Ammon's horn (tissue), 1 donor: Measurements from ENCODE around the gene OR51A7.
"Not testable (repeated sequence)": the region's sequence is repeated elsewhere in the genome, so short reads cannot be mapped to it uniquely, and the experiment has no call there.

Source experiments
- DNase-seq: peaks from one replicate; pipeline ENCODE4 v3.0.0-alpha.2; 2016; ENCODE audit warnings: low spot score

OR51A7 gene

DNA sequence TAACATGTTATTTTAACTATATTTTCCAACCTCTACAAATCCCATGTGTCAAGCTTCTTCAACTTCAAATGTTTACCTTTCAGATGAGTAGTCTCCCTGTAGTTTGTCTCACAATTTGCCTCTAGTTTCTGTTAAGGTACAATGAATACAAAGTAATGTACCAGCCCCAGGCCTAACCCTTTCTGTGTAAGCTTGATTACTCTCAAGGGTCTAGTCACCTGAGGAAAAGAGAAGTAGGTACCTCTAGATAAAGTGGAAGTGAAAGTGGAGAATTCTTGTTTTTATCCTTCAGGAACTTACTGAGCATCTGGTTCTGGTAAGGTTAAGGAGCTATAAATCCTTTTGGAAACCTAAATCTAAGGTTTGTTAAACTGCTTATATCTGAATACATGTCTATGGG, at the start of gene OR51A7:
OR51A7 (plus strand) TSS at position 300 of the 400 bp plus-strand sequence. CDS start 3,587 bp downstream, outside the sequence.
- no peak for DNase-seq

GRCh38 chr11:4854286-4854685, 49.3 kb upstream of the OR51A7 start:
- not testable (repeated sequence) for DNase-seq

- DNase-seq, result no peak
Measured at GRCh38 chr11:4862447-4863236, 40.9 kb upstream of the OR51A7 start.

DNA sequence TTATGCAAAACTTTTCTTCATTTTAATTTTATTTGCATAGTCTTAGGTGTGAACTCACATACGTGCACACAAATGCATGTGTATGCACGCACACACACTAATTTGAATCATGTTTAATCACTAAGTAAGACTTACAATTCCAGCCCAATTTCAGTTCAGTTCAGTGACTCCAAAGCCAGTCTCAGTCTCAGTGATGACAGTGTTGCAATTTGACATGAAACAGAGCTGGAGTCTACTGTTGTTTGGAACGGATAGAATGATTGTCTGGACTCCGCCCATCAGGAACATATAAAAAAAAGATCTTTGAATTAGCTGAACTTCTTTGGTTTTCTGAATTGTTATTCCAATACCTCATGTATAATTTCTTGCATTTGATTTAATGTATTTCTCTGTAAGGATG, 39.7 kb upstream of the OR51A7 start:
- no peak for DNase-seq

GRCh38 chr11:4865855-4866254, 37.7 kb upstream of the OR51A7 start:
- DNase-seq, result no peak

- DNase-seq, result no peak
Measured at GRCh38 chr11:4881188-4881587, 22.4 kb upstream of the OR51A7 start.

DNA sequence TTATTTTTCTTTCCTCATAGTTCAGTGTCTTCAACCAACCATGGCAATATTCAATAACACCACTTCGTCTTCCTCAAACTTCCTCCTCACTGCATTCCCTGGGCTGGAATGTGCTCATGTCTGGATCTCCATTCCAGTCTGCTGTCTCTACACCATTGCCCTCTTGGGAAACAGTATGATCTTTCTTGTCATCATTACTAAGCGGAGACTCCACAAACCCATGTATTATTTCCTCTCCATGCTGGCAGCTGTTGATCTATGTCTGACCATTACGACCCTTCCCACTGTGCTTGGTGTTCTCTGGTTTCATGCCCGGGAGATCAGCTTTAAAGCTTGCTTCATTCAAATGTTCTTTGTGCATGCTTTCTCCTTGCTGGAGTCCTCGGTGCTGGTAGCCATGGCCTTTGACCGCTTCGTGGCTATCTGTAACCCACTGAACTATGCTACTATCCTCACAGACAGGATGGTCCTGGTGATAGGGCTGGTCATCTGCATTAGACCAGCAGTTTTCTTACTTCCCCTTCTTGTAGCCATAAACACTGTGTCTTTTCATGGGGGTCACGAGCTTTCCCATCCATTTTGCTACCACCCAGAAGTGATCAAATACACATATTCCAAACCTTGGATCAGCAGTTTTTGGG, 21.6 kb upstream of the OR51A7 start, which contains the start of gene OR51T1:
OR51T1 (plus strand) TSS at position 41 of the 641 bp plus-strand sequence; CDS start at position 41, 0 bp downstream.
- DNase-seq, result no peak

DNA sequence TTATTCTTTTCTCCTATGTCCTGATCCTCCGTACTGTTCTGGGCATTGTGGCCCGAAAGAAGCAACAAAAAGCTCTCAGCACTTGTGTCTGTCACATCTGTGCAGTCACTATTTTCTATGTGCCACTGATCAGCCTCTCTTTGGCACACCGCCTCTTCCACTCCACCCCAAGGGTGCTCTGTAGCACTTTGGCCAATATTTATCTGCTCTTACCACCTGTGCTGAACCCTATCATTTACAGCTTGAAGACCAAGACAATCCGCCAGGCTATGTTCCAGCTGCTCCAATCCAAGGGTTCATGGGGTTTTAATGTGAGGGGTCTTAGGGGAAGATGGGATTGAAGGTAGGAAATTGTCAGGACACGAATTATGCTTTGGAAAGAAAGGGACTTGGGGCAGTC, 21.0 kb upstream of the OR51A7 start:
- DNase-seq, result no peak

DNA sequence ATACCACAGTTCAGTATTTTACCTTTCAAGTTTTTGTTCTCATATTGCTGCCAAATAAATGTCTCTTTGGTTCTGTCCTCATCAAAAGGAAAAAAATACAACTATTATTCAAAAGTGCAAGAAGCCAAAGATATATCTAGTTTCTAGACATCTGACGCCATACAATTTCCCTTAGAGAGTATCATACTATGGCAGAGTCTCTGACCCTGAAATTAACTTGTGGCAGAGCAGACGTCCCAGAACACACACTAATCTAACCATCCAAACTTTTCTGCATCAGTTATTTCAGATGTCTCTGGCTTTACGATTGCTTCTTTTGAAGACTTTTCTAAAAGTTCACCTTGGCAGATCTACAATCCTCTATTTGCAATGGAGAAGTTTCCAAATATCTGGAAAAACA, 19.2 kb upstream of the OR51A7 start:
- no peak for DNase-seq

GRCh38 chr11:4886186-4886585, 17.4 kb upstream of the OR51A7 start:
- no peak for DNase-seq

- DNase-seq, result no peak
Measured at GRCh38 chr11:4887591-4887990, 16.0 kb upstream of the OR51A7 start.

- no peak for DNase-seq
Measured at GRCh38 chr11:4890279-4890678, 13.3 kb upstream of the OR51A7 start.

GRCh38 chr11:4891996-4892640, 11.5 kb upstream of the OR51A7 start:
- no peak for DNase-seq

- DNase-seq, result no peak
Measured at GRCh38 chr11:4916581-4916980, 13.0 kb downstream of the OR51A7 start.

GRCh38 chr11:4919250-4919649, 15.7 kb downstream of the OR51A7 start, which contains the start of gene OR51G2:
OR51G2 (minus strand) TSS chr11:4919350; CDS start chr11:4915663, 3,687 bp downstream.
- DNase-seq, result no peak

GRCh38 chr11:4921796-4922195, 18.2 kb downstream of the OR51A7 start:
- no peak for DNase-seq

DNA sequence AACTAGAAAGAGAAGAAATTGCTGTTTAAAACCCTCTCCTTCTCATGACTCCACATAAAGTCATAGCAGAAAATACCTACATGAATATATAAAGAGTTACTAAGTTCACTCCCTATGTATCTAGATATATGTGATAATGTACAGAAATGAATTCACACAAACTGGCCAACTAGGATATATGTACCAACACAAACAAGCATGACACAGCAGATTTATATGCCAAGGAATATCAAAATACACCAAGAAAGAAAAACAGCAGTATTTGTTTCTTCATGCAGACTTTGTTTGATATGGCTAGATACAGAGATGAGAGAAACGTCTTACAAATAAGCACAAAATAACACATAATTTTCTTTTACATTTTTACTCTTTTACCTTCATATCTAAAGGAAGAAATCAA, 18.7 kb downstream of the OR51A7 start:
- no peak for DNase-seq

DNA sequence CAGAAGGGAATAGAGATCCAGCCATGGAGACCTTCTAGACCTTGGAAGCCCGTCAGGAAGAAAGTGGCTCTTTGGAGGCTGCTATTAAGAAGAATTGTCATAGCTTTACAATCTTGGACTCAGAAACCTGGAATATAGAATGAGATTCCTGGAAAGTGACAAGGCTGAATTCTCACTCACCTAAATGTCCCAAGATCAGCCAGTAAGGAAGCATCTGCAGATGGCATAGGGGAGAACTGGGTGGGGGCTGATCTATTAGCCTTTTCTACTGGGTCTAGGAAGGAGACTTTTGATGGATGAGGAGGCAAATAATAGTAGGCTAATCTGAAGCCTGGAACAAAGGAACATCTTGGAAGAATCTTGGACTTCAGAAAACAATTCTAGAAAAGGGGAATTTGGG, 20.7 kb downstream of the OR51A7 start, which contains the start of gene OR51G1:
OR51G1 (minus strand) TSS at position 101 of the 400 bp plus-strand sequence; CDS start at position 101, 0 bp downstream.
- DNase-seq, result no peak

- no peak for DNase-seq
Measured at GRCh38 chr11:4926608-4927007, 23.0 kb downstream of the OR51A7 start.

- no peak for DNase-seq
Measured at GRCh38 chr11:4932751-4933150, 29.2 kb downstream of the OR51A7 start.

DNA sequence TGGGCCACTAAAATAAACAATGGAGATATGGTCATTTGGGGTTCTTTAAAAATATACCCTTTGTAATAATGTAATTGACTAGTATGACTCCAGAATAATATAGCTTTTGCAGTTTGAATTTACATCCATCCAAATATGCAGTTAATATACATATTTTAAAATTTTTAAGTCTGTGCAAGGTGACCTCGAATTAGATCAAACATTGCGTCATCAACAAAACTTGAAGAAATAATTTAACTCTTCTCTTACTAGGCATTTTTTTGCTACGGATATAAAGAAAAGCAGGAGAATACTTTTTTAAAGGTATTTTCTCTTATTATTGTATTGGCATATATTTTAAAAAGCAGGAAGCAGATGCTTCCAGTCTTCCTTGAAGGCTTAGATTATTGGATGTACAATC, 33.2 kb downstream of the OR51A7 start:
- DNase-seq, result no peak

DNA sequence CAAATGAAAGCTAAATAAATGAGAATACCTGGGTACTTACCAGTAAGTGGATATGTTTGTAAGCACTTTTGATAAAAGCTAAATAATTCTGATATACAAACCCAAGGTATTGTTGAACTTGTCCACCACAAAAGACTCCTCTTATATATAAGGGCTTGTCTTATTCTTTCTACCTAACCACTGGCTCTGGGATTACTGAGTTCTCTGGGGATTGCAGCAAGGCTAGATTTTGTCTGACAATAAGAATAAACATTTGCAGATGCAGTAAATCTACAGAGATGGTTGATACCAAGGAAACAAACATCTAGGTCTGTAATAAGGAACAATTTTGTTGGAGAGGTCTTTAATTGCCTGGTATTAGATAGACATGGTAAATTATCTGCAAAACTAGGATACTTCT, 43.9 kb downstream of the OR51A7 start, which contains the start of gene OR51A4:
OR51A4 (minus strand) TSS at position 101 of the 400 bp plus-strand sequence. CDS start 505 bp downstream, outside the sequence.
- DNase-seq, result no peak
